Activated naive CD4-positive, alpha-beta T cell treated with anti-CD3 and anti-CD28 coated beads, Interleukin-2, amount 50 U/mL, for 72 hours (primary cell): ENCODE data around the gene C15orf39. TPM values are rescaled to one million over a fixed set of nuclear protein-coding genes. Genes with fewer than 3 reads are reported as not detected.

ENCODE experiments used
- ATAC-seq, 2 donors: fragments of 150-1000 bp; cut with Tn5 transposase; 2 replicates each; pipeline ENCODE4 v1.10.0; 2021; ENCODE audit warnings: mild to moderate bottlenecking in 2 of 2, moderate library complexity in 2 of 2
- DNase-seq, 2 donors: peaks; one replicate each; pipeline ENCODE4 v3.0.0; 2021 to 2022; ENCODE audit warnings: low spot score in 2 of 2
- H3K27ac Mint-ChIP-seq, 2 donors: one replicate each; pipeline ENCODE4 v1.8.0; 2022; ENCODE audit warnings: mild to moderate bottlenecking in 2 of 2, mixed read lengths in 2 of 2
- H3K36me3 Mint-ChIP-seq, 2 donors: one replicate each; pipeline ENCODE4 v1.8.0; 2022; ENCODE audit warnings: mixed read lengths in 2 of 2
- H3K9me3 Mint-ChIP-seq, 2 donors: one replicate each; pipeline ENCODE4 v1.8.0; 2022; ENCODE audit warnings: mixed read lengths in 2 of 2
- total RNA-seq, 2 donors: library from RNA; stranded (reverse); gene quantifications; one replicate each; pipeline ENCODE4 v1.2.3, GENCODE V29; 2022

C15orf39 gene
- total RNA-seq, 2 donors from 2014 or later = 17.5 to 22.8 TPM

GRCh38 chr15:75186044-75186443, 15.6 kb upstream of the C15orf39 start:
- Mint-ChIP-seq H3K36me3 (no peaks in the 10 kb centered on the region), H3K27ac (no peak overlapping the region), H3K9me3 (no peaks in the 10 kb centered on the region)
- DNase-seq (no peak), ATAC-seq (no peak)

GRCh38 chr15:75188499-75188898, 13.2 kb upstream of the C15orf39 start:
- ATAC-seq = no peak
- H3K27ac Mint-ChIP-seq = no peak overlapping the region
- H3K9me3 Mint-ChIP-seq = no peaks in the 10 kb centered on the region
- no peak for DNase-seq
- no peaks in the 10 kb centered on the region for H3K36me3 Mint-ChIP-seq

DNA sequence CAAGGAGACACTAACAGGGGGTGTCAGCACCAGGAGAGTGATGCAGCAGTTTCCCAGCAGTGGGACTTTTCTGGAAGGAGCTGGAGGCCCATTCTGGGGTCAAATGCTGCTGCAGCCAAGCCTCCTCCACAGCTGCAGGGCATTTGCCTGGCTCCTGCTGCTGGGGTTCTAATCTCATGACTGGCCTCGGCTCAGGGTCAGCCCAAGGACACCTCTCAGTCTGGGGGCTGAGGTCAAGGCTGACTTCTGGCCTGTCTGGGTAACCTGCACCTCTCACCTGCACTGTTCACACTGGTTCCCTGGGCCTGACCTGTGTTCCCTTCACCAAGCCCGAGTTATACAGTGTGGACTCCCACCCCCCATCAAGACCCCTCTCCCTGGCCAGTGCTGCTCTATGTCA, 10.4 kb upstream of the C15orf39 start:
- no peak for ATAC-seq
- no peak overlapping the region for H3K27ac Mint-ChIP-seq

DNA sequence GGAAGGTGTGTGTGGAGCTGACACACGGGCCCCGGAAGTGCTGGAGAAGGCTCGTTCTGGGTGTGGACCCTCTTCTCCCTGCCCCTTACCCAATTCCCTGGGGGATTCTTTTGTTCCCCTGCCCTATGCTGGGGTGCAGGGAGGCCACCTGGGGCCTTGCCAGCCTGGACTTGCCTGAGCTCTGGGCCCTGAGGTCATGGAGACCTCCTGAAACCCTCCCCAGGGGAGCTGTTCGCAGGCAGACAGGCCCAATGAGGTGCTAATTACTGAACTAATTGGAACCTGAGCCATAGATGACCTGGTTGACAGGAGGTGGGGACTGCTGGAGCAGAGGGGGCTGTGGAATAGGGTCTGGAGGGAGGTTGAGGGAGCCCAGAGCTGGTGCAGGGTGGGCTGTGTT, 9.4 kb upstream of the C15orf39 start:
- Mint-ChIP-seq H3K36me3 (no peaks in the 10 kb centered on the region), H3K27ac (no peak overlapping the region), H3K9me3 (no peaks in the 10 kb centered on the region)
- DNase-seq (no peak), ATAC-seq (no peak)

More for the DNA sequence above, 10.4 kb upstream of the C15orf39 start:
- Mint-ChIP-seq H3K36me3 (no peaks in the 10 kb centered on the region), H3K9me3 (no peaks in the 10 kb centered on the region)
- DNase-seq = no peak

- Mint-ChIP-seq H3K27ac (no peak overlapping the region), H3K9me3 (no peaks in the 10 kb centered on the region), H3K36me3 (no peaks in the 10 kb centered on the region)
- ATAC-seq = no peak
- no peak for DNase-seq
Measured at GRCh38 chr15:75193272-75193671, 8.4 kb upstream of the C15orf39 start.

DNA sequence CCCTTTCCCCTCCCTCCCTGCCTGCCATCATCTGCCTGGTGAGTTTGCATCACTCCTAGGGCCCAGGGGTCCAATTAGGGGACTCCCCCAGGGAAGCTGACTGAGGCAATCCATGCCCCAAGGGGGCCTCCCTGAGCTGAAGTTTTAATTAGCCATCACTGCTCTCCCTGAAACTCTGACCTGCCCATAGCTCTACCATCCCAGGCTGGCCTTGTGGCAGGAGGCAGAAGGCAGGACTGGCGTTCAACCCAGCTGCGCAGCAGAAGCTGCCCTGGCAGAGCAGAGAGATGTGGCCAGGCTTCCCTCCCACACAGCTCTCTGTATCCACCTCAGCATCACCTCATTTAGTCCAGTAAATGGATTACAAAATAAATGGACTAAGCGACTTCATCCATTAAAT, 7.7 kb upstream of the C15orf39 start:
- H3K27ac Mint-ChIP-seq = no peak overlapping the region
- H3K9me3 Mint-ChIP-seq = no peaks in the 10 kb centered on the region
- H3K36me3 Mint-ChIP-seq = no peaks in the 10 kb centered on the region
- ATAC-seq (no peak), DNase-seq (no peak)

GRCh38 chr15:75194397-75194796, 7.3 kb upstream of the C15orf39 start:
- DNase-seq = no peak
- Mint-ChIP-seq H3K27ac (no peak overlapping the region), H3K36me3 (no peaks in the 10 kb centered on the region), H3K9me3 (no peaks in the 10 kb centered on the region)
- no peak for ATAC-seq

DNA sequence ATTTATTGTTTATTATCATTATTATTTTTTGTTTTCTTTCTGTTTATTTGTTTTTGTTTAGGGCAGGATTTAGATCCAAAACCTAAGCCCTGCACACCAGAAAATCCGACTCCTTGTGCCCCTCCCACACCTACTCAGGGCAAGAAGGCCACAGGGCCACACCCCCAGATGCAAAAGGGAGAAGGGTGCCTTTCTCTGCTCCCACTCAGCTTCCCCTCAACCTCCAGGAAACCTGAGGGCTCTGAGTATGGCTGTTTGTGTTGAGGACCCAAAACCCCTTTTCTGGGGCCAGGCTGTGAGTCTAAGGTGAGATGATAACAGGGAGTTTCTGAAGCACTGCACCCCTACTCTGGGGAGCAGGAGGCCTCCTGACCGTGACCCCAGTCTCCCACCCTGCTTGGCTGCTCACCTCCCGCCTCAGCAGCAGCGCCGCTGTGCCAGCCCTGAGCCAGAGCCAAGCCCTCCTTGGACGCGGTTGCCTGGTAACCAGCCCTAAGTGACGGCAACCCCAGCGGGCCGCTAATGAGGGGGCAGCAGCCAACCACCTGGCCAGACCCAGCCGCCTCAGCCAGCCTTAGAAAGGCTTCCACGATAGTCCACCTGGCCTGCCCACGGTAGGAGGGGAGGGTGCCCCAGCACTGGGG, 6.4 kb upstream of the C15orf39 start:
- no peak for ATAC-seq
- H3K27ac Mint-ChIP-seq = no peak overlapping the region
- H3K36me3 Mint-ChIP-seq = no peaks in the 10 kb centered on the region
- no peak for DNase-seq
- no peaks in the 10 kb centered on the region for H3K9me3 Mint-ChIP-seq

- Mint-ChIP-seq H3K36me3 (no peaks in the 10 kb centered on the region), H3K27ac (no peak overlapping the region), H3K9me3 (no peaks in the 10 kb centered on the region)
- ATAC-seq = no peak
- DNase-seq = no peak
Measured at GRCh38 chr15:75195766-75196241, 5.9 kb upstream of the C15orf39 start.

DNA sequence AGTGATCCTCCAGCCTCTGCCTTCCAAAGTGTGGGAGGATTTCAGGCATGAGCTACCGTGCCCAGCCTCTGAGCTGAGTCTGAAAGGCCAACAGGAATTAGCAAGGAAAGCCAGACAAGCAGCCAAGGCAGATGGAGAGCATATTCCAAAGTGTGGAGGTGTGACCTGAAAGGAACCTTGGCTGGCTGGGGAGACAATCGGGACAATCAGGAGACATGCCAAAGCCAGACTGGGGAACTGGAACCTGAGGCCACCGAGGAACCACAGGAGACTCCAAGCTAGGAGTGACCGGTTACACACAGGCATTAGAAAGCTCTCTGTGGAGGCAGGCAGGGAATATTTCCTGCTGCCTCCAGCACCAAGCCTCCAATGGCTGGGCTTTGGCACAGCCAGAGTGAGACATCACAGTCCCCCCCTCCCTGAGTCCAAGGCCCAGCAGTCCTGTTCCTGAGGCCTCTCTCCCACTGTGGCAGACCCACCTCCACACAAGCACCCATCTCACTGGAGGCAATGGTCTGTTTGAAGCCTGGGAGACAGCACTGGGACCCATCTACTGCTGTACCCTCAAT, 4.5 kb upstream of the C15orf39 start:
- no peak overlapping the region for H3K27ac Mint-ChIP-seq
- no peak for DNase-seq
- no peaks in the 10 kb centered on the region for H3K36me3 Mint-ChIP-seq
- no peak for ATAC-seq
- no peaks in the 10 kb centered on the region for H3K9me3 Mint-ChIP-seq

DNA sequence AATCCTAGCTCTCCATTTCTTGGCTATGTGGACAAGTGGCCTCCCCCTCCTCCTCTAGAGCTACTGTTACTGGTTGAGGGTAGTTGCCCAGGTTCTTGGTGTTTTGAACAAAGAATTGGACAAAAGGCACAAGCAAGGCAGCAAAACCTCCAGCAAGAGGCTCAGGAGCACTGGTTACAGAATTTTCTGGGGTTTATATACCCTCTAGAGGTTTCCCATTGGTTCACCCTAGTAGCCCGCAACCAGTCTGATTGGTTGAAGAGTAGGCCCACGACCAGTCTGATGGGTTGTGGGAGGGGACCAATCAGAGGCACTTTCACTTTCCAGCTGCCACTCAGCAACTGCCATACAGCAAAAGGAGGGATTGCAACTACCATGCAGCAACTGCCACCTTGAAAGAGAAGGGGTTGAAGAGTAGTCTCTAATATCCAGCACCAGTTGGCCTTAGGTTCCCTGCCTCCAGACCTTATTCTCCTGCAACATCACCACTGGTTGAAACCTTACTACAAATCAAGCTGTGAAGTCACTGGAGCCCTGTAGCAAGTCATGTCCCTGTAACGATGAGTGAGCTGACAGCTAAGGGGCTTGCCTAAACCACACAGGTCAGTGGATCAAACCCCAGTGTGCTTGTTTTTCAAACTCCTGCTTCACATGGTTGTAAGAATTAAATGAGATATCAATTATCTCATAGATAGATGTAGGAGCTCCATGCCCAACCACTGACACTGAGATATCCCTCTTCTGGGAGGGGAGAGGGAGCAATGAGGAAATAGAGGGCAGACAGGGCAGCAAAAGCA, 2.9 kb upstream of the C15orf39 start:
- H3K27ac Mint-ChIP-seq = no peak overlapping the region
- no peaks in the 10 kb centered on the region for H3K9me3 Mint-ChIP-seq
- DNase-seq (peak in 1 of 2 donors; percentile 25), ATAC-seq (no peak)
- H3K36me3 Mint-ChIP-seq = no peaks in the 10 kb centered on the region

- no peak overlapping the region for H3K27ac Mint-ChIP-seq
- DNase-seq (no peak), ATAC-seq (no peak)
- H3K9me3 Mint-ChIP-seq = no peaks in the 10 kb centered on the region
- no peaks in the 10 kb centered on the region for H3K36me3 Mint-ChIP-seq
Measured at GRCh38 chr15:75199357-75199940, 2.2 kb upstream of the C15orf39 start.

- DNase-seq = no peak
- H3K9me3 Mint-ChIP-seq = no peaks in the 10 kb centered on the region
- no peak overlapping the region for H3K27ac Mint-ChIP-seq
- H3K36me3 Mint-ChIP-seq = no peaks in the 10 kb centered on the region
- no peak for ATAC-seq
Measured at GRCh38 chr15:75200391-75200764, 1.3 kb upstream of the C15orf39 start.

- Mint-ChIP-seq H3K9me3 (no peaks in the 10 kb centered on the region), H3K36me3 (no peaks in the 10 kb centered on the region), H3K27ac (peak overlapping the region; percentile 55 to 91)
- ATAC-seq (no peak), DNase-seq (peak in 1 of 2 donors; percentile 34)
Measured at GRCh38 chr15:75200765-75201615, 692 bp upstream of the C15orf39 start.

DNA sequence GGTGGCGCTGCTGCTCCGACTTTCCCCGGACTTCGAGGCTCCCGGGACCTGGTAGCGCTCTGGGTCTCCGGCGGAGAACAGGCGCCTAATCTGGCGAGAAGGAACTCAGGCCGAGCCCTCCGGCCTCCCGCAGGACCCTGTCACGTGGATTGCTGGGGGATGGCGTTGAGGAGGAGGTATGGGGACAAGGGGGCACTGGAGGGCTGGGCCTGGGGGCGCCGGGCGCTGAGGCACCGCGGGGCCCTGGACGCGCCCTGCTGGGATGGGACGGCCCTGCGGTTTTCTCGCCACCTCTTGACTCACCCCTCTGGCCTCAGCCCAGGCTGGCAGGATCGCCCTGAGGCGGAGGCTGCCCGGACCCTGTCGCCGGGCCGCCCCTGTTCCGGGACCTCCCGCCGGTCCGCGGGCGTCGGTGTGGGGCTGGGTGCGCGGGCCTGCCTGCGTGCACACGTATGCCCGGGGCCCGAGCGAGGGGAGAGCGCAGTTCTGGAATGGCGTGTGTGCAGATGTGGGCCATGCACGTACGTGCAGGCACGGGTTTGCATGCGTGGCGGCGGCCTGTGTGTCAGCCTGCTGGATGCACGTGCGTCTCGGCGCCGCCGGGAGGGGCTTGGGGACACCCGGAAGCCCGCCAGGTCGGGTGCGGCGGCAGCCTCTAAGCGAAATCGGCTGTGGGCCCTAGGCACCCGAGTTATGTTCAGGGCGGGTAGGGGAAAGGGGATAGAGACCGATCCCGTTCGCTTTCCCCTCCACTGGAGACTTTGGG, 752 bp downstream of the C15orf39 start:
- peak overlapping the region; percentile 91 to 97 for H3K27ac Mint-ChIP-seq
- DNase-seq (peak; percentile 84 to 86), ATAC-seq (peak; percentile 64 to 70)
- H3K36me3 Mint-ChIP-seq = no peaks in the 10 kb centered on the region
- no peaks in the 10 kb centered on the region for H3K9me3 Mint-ChIP-seq
